ENCODE measurements around the gene BHLHE23.

Gene BHLHE23

DNA sequence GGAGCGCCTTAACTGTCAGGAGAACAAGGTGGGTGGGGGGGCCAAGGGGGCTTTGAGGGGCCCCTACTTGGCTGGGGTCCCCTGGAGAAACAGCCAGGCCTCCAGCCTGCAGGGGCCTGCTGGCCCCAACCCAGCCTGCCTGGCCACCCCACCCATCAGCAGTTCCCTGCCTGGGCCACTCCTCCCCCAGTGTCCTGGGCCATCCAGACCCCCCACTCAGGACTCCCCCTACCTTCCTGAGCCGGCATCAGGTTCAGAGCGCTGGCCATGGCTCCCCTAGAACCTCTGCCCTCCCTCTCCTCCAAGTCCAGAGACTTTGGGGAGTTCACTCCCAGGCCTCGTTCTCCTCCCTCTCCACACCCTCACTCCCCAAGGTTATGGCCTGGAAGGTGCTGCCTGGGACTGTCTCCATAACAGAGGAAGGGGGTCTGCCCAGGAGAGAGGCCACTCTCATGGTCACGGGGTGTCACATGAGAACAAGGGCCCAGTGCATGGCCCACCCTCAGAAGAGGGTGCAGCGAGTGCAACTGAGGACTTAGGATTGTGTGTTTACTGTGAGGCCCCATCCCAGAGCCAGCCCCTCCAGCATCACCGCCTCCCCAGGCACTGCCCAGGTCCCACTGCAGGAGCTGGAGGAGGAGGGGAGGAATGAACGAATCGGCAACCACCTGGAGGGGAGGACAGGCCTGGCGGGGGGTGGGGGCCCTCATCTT, 48.2 kb downstream of the BHLHE23 start:
- no peak for DNase-seq

DNA sequence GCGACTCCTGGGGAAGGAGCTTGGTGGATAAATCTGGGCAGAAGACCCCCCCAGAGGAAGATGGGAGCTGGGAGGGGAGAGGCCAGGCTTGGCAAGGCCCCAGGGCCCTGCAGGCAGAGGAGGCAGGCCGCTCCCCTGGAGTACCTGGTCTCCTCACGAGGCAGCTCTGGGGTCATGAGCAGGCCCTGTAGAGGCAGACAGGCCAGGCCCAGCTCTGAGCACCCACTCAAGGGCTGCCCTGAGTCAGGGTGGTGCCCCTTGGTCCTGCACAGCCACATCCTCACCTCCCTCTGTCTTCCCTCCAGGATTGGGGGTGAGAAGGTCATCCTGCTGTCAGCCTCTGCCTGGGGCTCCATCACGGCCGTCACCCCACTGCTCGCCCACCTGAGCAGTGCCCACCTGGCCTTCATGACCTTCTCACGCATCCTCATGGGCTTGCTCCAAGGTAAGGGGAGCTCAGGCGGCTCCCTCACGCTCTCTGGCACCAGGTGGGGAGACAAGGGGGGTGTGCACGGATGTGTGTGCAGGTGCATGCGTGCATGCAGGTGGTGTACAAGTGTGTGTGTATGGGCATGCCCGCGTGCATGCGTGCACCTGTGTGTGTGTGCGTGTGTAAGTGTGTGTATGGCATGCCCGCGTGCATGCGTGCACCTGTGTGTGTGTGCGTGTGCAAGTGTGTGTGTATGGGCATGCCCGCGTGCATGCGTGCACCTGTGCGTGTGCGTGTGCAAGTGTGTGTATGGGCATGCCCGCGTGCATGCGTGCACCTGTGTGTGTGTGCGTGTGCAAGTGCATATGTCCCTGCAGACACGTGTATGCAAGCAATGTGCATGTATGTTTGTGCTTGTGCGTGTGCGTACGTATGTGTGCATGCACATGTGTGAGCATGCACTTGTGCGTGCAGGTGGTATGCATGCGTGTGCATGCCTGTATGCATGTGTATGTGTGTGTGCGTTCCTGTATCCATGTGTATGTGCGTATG, 49.3 kb downstream of the BHLHE23 start:
- no peak for DNase-seq

DNA sequence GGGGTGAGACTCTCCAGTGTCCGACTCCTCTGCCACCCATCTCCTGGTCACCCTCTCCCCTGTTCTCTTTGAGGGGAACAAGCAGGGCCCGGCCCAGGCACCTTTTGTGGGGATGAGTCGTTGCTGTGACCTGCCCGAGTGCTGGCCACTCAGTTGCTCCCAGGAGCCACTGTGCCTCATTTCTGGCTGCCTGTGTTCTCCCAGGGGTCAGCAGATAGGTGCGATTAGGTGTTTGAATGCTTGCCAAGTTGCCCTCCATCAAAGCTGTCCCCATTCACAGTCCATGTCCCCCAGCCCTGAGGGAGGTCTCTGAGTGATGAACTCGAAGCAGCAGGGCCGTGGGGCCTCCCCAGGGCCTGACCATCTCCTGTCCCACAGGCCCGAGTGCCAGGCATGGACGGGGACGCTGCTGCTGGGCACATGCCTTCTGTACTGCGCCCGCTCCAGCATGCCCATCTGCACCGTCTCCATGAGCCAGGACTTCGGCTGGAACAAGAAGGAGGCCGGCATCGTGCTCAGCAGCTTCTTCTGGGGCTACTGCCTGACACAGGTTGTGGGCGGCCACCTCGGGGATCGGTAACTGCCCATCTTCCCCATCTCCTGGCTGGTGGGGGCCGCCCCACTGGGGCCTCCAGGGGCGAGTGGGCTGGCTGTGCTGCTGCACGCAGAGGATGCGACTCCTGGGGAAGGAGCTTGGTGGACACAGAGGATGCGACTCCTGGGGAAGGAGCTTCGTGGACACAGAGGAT, 50.2 kb downstream of the BHLHE23 start:
- DNase-seq: no peak

All from NCI-H774 (cell line).